CD14-positive monocyte (primary cell): ENCODE data around the gene TRIM9. TPM values are rescaled to one million over a fixed set of nuclear protein-coding genes. Genes with fewer than 3 reads are reported as not detected.

ENCODE experiments used
- DNase-seq, 3 donors: peaks; one replicate each; pipeline ENCODE4 v3.0.0-alpha.2; 2011 to 2022
- H2AFZ ChIP-seq: 2 replicates; pipeline ENCODE4 v1.6.0; 2012; ENCODE audit warnings: mild to moderate bottlenecking, low read depth, low read length, inconsistent platforms; ENCODE audit not compliant: insufficient read depth, poor library complexity, severe bottlenecking
- H3K27ac ChIP-seq, 2 donors: 1 replicate in 1 of 2; 2 replicates in 1 of 2; pipeline ENCODE4 v1.5.1; 2012 to 2013; ENCODE audit warnings: low read length in 2 of 2, control low read depth in 1 of 2, inconsistent platforms in 1 of 2, low read depth in 1 of 2, mild to moderate bottlenecking in 1 of 2
- H3K27me3 ChIP-seq, 2 donors: one replicate each; pipeline versions ENCODE4 v1.6.0 to v1.6.1; 2011 to 2013; ENCODE audit warnings: low read length in 2 of 2; ENCODE audit not compliant: control insufficient read depth in 2 of 2, insufficient read depth in 2 of 2
- H3K36me3 ChIP-seq, 2 donors: replicated peaks in 1 of 2; 1 replicate in 1 of 2; 2 replicates in 1 of 2; pipeline versions ENCODE4 v1.5.1 to v1.6.1; 2012 to 2013; ENCODE audit warnings: low read length in 2 of 2, control low read depth in 1 of 2, inconsistent platforms in 1 of 2, mild to moderate bottlenecking in 1 of 2; ENCODE audit not compliant: insufficient read depth in 2 of 2, control insufficient read depth in 1 of 2
- H3K4me1 ChIP-seq, 2 donors: 1 replicate in 1 of 2; 2 replicates in 1 of 2; pipeline versions ENCODE4 v1.5.1 to v1.6.1; 2012 to 2013; ENCODE audit warnings: low read length in 2 of 2, control low read depth in 1 of 2, inconsistent platforms in 1 of 2, mild to moderate bottlenecking in 1 of 2, moderate library complexity in 1 of 2; ENCODE audit not compliant: insufficient read depth in 2 of 2, control insufficient read depth in 1 of 2
- H3K4me2 ChIP-seq: replicated peaks from 2 replicates; pipeline ENCODE3; 2012; ENCODE audit warnings: low read length, moderate library complexity, mild to moderate bottlenecking; ENCODE audit not compliant: poor library complexity, severe bottlenecking; ENCODE audit errors: extremely low read depth
- H3K4me3 ChIP-seq, 3 experiments: fragments of 200-600 bp in 1 of 3; sonication (generic) in 1 of 3; replicated peaks in 1 of 3; 1 replicate in 2 of 3; 2 replicates in 1 of 3; pipeline ENCODE4 v1.5.1; 2011 to 2013; ENCODE audit warnings: low read length in 3 of 3, mild to moderate bottlenecking in 3 of 3, control low read depth in 2 of 3, low read depth in 2 of 3, inconsistent platforms in 1 of 3, moderate library complexity in 1 of 3
- H3K79me2 ChIP-seq: 2 replicates; pipeline ENCODE4 v1.6.0; 2012; ENCODE audit warnings: mild to moderate bottlenecking, control low read depth, inconsistent platforms, low read length, moderate library complexity; ENCODE audit not compliant: insufficient read depth
- H3K9ac ChIP-seq: 2 replicates; pipeline ENCODE4 v1.6.0; 2017; ENCODE audit warnings: low read length, mild to moderate bottlenecking; ENCODE audit not compliant: insufficient read depth, poor library complexity, severe bottlenecking
- H3K9me3 ChIP-seq, 2 donors: replicated peaks in 1 of 2; 1 replicate in 1 of 2; 2 replicates in 1 of 2; pipeline versions ENCODE4 v1.5.1 to v1.6.1; 2012 to 2013; ENCODE audit warnings: low read length in 2 of 2, control low read depth in 1 of 2; ENCODE audit not compliant: control insufficient read depth in 1 of 2, insufficient read depth in 1 of 2
- H4K20me1 ChIP-seq: 2 replicates; pipeline ENCODE4 v1.6.0; 2012; ENCODE audit warnings: mild to moderate bottlenecking, low read length, control low read depth, moderate library complexity; ENCODE audit not compliant: insufficient read depth
- H3K27ac Mint-ChIP-seq, 7 donors: one replicate each; pipeline ENCODE4 v1.8.0; 2020; ENCODE audit warnings: mild to moderate bottlenecking in 7 of 7, mixed read lengths in 7 of 7, moderate library complexity in 6 of 7, inconsistent platforms in 2 of 7
- H3K27me3 Mint-ChIP-seq, 3 donors: one replicate each; pipeline ENCODE4 v1.8.0; 2021 to 2022; ENCODE audit warnings: low read depth in 3 of 3, mild to moderate bottlenecking in 3 of 3, mixed read lengths in 3 of 3, moderate library complexity in 3 of 3, inconsistent platforms in 1 of 3
- H3K36me3 Mint-ChIP-seq, 2 donors: one replicate each; pipeline ENCODE4 v1.8.0; 2020; ENCODE audit warnings: mixed read lengths in 2 of 2, inconsistent platforms in 1 of 2, mild to moderate bottlenecking in 1 of 2
- H3K4me1 Mint-ChIP-seq: one replicate; pipeline ENCODE4 v1.8.0; 2020; ENCODE audit warnings: mild to moderate bottlenecking, mixed read lengths
- H3K4me3 Mint-ChIP-seq, 2 donors: one replicate each; pipeline ENCODE4 v1.8.0; 2020; ENCODE audit warnings: mild to moderate bottlenecking in 2 of 2, mixed read lengths in 2 of 2, moderate library complexity in 1 of 2
- H3K9me3 Mint-ChIP-seq, 7 donors: one replicate each; pipeline ENCODE4 v1.8.0; 2020 to 2022; ENCODE audit warnings: mixed read lengths in 7 of 7, mild to moderate bottlenecking in 6 of 7, moderate library complexity in 6 of 7, inconsistent platforms in 2 of 7
- whole genome bisulfite sequencing: methylation state at CpG from one replicate; pipeline ENCODE4 v1.1.5; 2013; ENCODE audit warnings: missing lambda C conversion rate; ENCODE audit not compliant: insufficient coverage; 5-methylcytosine and 5-hydroxymethylcytosine counted together
- intact Hi-C, 2 donors: fragments of 100-400 bp; cut with micrococcal nuclease; formaldehyde crosslinking; loops; one replicate each; pipeline versions ENCODE4 v1.15.0 to v1.15.1; 2023
- polyA plus RNA-seq, 3 donors: library from polyadenylated mRNA; depleted of rRNA in 1 of 3; unstranded in 2 of 3; stranded (reverse) in 1 of 3; fragments of 300-500 nt in 2 of 3; fragments of >200 nt in 1 of 3; fragmentation: Illumina TruSeq in 2 of 3; gene quantifications; 1 replicate in 2 of 3; 2 replicates in 1 of 3; pipeline ENCODE4 v1.2.3, GENCODE V29; 2012 to 2021
- TF ChIP-seq, protein P1 (sequence below): fragments of 200-600 bp; IDR thresholded peaks from one replicate; pipeline ENCODE4 v1.8.0; 2022; ENCODE audit warnings: antibody characterized with exemption, mild to moderate bottlenecking

TRIM9 gene
- polyA plus RNA-seq, 3 donors: 0.01 TPM; not detected in 2

DNA sequence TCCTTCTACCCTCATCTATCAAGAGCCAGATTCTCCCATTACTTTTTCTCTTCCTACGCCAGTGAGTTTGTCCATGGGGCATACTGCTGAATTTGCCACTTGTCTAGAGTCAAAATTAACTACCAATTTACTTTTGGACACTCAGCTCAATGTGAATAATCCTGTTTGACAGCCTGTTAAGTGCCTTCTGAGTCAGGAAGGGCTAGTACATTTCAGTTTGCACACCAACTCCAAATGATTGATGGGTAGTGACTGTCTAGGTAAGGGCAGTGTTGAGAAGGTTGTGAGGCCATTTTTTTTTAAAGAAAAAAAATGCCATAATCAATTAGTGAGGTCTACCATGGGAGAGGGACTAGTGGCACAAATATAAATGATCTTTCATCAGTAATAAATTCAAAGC is 21.8 kb upstream of the TRIM9 start:
- no peaks in the 10 kb centered on the region for H3K4me1 ChIP-seq
- no peaks in the 10 kb centered on the region for H4K20me1 ChIP-seq
- Mint-ChIP-seq H3K9me3 (no peaks in the 10 kb centered on the region), H3K4me1 (no peaks in the 10 kb centered on the region), H3K36me3 (no peaks in the 10 kb centered on the region), H3K4me3 (no peak overlapping the region), H3K27ac (no peak overlapping the region), H3K27me3 (peaks cover 0 to 1% (median 0%) of the 10 kb centered on the region in 3 donors)
- WGBS: 100% methylated on average over 1 of the region's 1 CpG
- H3K27ac ChIP-seq: no peak overlapping the region
- no peak overlapping the region for H3K4me2 ChIP-seq
- H3K4me3 ChIP-seq: no peak overlapping the region
- H2AFZ ChIP-seq: no peak overlapping the region
- TF ChIP-seq, protein P1, sequence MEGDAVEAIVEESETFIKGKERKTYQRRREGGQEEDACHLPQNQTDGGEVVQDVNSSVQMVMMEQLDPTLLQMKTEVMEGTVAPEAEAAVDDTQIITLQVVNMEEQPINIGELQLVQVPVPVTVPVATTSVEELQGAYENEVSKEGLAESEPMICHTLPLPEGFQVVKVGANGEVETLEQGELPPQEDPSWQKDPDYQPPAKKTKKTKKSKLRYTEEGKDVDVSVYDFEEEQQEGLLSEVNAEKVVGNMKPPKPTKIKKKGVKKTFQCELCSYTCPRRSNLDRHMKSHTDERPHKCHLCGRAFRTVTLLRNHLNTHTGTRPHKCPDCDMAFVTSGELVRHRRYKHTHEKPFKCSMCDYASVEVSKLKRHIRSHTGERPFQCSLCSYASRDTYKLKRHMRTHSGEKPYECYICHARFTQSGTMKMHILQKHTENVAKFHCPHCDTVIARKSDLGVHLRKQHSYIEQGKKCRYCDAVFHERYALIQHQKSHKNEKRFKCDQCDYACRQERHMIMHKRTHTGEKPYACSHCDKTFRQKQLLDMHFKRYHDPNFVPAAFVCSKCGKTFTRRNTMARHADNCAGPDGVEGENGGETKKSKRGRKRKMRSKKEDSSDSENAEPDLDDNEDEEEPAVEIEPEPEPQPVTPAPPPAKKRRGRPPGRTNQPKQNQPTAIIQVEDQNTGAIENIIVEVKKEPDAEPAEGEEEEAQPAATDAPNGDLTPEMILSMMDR: no peak
- intact Hi-C loops: no loop called here
- H3K9ac ChIP-seq: no peak overlapping the region
- H3K27me3 ChIP-seq: no peaks in the 10 kb centered on the region
- no peaks in the 10 kb centered on the region for H3K36me3 ChIP-seq
- DNase-seq: no peak
- H3K79me2 ChIP-seq: no peaks in the 10 kb centered on the region
- H3K9me3 ChIP-seq: no peaks in the 10 kb centered on the region

DNA sequence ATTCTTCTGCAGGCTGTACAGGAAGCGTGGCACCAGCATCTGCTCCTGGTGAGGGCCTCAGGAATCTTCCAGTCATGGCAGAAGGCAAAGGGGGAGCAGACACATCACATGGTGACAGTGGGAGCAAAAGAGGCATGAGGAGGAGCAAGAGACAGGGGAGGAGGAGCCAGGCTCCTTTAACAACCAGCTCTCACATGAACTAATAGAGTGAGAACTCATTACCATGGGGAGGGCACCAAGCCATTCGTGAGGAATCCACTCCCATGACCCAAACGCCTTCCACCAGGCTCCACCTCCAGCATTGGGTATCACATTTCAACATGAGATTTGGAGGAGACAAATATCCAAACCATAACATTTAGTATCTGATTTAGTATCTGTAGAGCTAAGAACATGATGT is 14.7 kb upstream of the TRIM9 start:
- Histone ChIP-seq H3K4me3 (no peak overlapping the region), H3K9ac (no peak overlapping the region), H3K27me3 (no peaks in the 10 kb centered on the region), H3K36me3 (no peaks in the 10 kb centered on the region), H2AFZ (no peak overlapping the region), H3K4me1 (peaks cover 15 to 18% of the 10 kb centered on the region in 2 donors), H3K4me2 (no peak overlapping the region), H3K79me2 (no peaks in the 10 kb centered on the region), H3K9me3 (no peaks in the 10 kb centered on the region), H3K27ac (no peak overlapping the region), H4K20me1 (no peaks in the 10 kb centered on the region)
- TF ChIP-seq, protein P1: no peak
- no peak for DNase-seq
- H3K4me1 Mint-ChIP-seq: peaks cover 16% of the 10 kb centered on the region
- 100% methylated on average over 1 of the region's 3 CpGs for WGBS
- no peak overlapping the region for H3K4me3 Mint-ChIP-seq
- H3K27me3 Mint-ChIP-seq: peaks cover 2 to 5% (median 3%) of the 10 kb centered on the region in 3 donors
- intact Hi-C loops: no loop called here
- no peaks in the 10 kb centered on the region for H3K36me3 Mint-ChIP-seq
- H3K27ac Mint-ChIP-seq: no peak overlapping the region
- peaks cover 0 to 4% (median 2%) of the 10 kb centered on the region in 7 donors for H3K9me3 Mint-ChIP-seq
